ENCODE results near the gene SAPCD1. TPM values are rescaled to one million over a fixed set of nuclear protein-coding genes. Genes with fewer than 3 reads are reported as not detected.
A peak's percentile ranks its signal among the peaks of the same experiment; 100 is the strongest.

The SAPCD1 gene
- polyA plus RNA-seq, 1 of the 3 experiments (the other 2 are of a cell fraction) = 5.9 TPM

DNA sequence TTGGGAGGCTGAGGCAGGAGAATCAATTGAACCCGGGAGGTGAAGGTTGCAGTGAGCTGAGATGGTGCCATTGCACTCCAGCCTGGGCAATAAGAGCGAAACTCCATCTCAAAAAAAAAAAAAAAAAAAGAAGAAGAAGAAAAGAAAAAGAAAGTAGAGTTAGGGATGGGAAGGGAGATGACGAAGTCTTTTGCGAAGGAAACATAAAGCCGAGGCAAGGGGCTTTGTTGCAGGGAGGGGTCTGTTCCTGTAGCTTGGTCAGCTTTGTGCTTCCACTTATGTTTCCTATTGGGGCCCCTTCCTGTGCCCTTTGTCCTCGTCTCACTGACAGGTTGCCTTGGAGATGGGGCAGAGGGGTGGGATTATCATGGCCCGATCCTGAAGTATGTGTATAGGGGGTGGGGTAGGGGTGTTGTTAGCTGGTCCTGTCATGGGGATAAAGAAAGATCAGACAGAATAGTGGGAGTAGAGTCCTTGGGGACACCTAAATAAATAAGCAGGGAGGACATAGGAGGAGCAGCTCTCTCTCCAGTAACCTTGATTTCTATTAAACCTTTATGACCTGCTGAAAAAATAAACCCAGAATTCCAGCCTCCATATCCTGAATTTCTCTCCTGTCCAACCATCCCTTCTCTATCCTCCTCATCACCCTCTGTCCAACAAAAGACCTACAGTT is 25.0 kb upstream of the SAPCD1 start:
- Histone ChIP-seq H3K27ac (ENCODE audit: low read depth in 2 of 2, low read length in 1 of 2) (peak overlapping the region; percentile 35 to 88; a peak in 3 of 4 replicates), H2AFZ (ENCODE audit: low read depth) (0 out of 2 replicates have a peak overlapping the region, but pooled peaks have one; percentile 63), H3K9ac (peak overlapping the region; percentile 72), H4K20me1 (ENCODE audit: insufficient read depth) (peaks cover 15% of the 10 kb centered on the region), H3F3A (replicated peaks; ENCODE audit: insufficient read depth) (peaks cover 39% of the 10 kb centered on the region), H3K4me1 (ENCODE audit: control insufficient read depth in 1 of 2, insufficient read depth in 2 of 2, low read depth in 1 of 2, low read length in 1 of 2) (peaks cover 22 to 31% of the 10 kb centered on the region in 2 experiments; a peak in 3 of 4 replicates), H3K79me2 (ENCODE audit: insufficient read depth) (peaks cover 62% of the 10 kb centered on the region), H3K36me3 (replicated peaks in 1 of 2; ENCODE audit: control insufficient read depth in 1 of 2, insufficient read depth in 2 of 2, low read length in 1 of 2) (peaks cover 16 to 27% of the 10 kb centered on the region in 2 experiments), H3K9me3 (no peaks in the 10 kb centered on the region), H3K4me2 (peak overlapping the region; percentile 99), H3K4me3 (ENCODE audit: low read depth in 2 of 2, low read length in 1 of 2) (0 out of 4 replicates have a peak overlapping the region, but pooled peaks of 1 of the 2 experiments have one; percentile 42), H3K9me2 (no peaks in the 10 kb centered on the region), H3K27me3 (ENCODE audit: insufficient read depth) (no peaks in the 10 kb centered on the region)
- no peak for DNase-seq
- ChIA-PET CTCF (interaction anchor here (0.8 to 5.5 kb wide), 6 partner anchors 8 to 93 kb away, joined by 4 to 39 read pairs (median 9); partner anchors contain the start of genes DDAH2 and LY6G5C), POLR2A (interaction anchor here (1.2 to 2.1 kb wide), 3 partner anchors 57 to 77 kb away, joined by 3 to 5 read pairs (median 3); partner anchors contain the start of genes HSPA1A, HSPA1L and VARS1)
- WGBS (ENCODE audit: low lambda C conversion rate) = 83% methylated on average over 7 of the region's 7 CpGs
- TF ChIP-seq, protein P1, sequence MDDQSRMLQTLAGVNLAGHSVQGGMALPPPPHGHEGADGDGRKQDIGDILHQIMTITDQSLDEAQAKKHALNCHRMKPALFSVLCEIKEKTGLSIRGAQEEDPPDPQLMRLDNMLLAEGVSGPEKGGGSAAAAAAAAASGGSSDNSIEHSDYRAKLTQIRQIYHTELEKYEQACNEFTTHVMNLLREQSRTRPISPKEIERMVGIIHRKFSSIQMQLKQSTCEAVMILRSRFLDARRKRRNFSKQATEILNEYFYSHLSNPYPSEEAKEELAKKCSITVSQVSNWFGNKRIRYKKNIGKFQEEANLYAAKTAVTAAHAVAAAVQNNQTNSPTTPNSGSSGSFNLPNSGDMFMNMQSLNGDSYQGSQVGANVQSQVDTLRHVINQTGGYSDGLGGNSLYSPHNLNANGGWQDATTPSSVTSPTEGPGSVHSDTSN (IDR thresholded peaks at IDR 0.05) = no peak
- TF ChIP-seq CTCF (IDR thresholded peaks at IDR 0.05) = no peak
- TF ChIP-seq CHD2 (IDR thresholded peaks at IDR 0.05; ENCODE audit: low read length, partially characterized antibody) = no peak
- TF ChIP-seq RAD21 (IDR thresholded peaks at IDR 0.05; ENCODE audit: low read length) = no peak
- no peak for TF ChIP-seq NFIC (IDR thresholded peaks at IDR 0.05; ENCODE audit: borderline replicate concordance)
- no peak for TF ChIP-seq TAF1 (IDR thresholded peaks at IDR 0.05; ENCODE audit: borderline replicate concordance, low read depth, low read length)
- no peak for TF ChIP-seq RFX5 (IDR thresholded peaks at IDR 0.05; ENCODE audit: low read length)
- TF ChIP-seq, protein P2, sequence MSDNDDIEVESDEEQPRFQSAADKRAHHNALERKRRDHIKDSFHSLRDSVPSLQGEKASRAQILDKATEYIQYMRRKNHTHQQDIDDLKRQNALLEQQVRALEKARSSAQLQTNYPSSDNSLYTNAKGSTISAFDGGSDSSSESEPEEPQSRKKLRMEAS (IDR thresholded peaks at IDR 0.05; ENCODE audit: low read depth) = no peak
- no peak for TF ChIP-seq ELF1 (IDR thresholded peaks at IDR 0.05)
- no peak for TF ChIP-seq USF1 (IDR thresholded peaks at IDR 0.05; ENCODE audit: borderline replicate concordance, low read depth)
- no peak for TF ChIP-seq MEF2A (IDR thresholded peaks at IDR 0.05; ENCODE audit: borderline replicate concordance, low read depth)
- TF ChIP-seq TCF12 (IDR thresholded peaks at IDR 0.05) = no peak
- no peak for TF ChIP-seq YY1 (IDR thresholded peaks at IDR 0.05; ENCODE audit: low read depth)
- TF ChIP-seq JUND (IDR thresholded peaks at IDR 0.05) = no peak
